ENCODE data around the gene RPL13A. TPM values are rescaled to one million over a fixed set of nuclear protein-coding genes. Genes with fewer than 3 reads are reported as not detected.
"Not testable (repeated sequence)": the region's sequence is repeated elsewhere in the genome, so short reads cannot be mapped to it uniquely, and the experiment has no call there.

Gene RPL13A
- total RNA-seq, 4 donors from 2014 or later, result 1,462 to 5,863 (median 3,544) TPM

GRCh38 chr19:49455773-49456172, 31.6 kb upstream of the RPL13A start:
- Histone ChIP-seq H3K36me3 (no peaks in the 10 kb centered on the region), H3K4me3 (no peak overlapping the region), H3K9me3 (no peaks in the 10 kb centered on the region), H3K27me3 (no peaks in the 10 kb centered on the region), H3K4me1 (peaks cover 2 to 5% of the 10 kb centered on the region in 2 donors), H3K27ac (peak overlapping the region; percentile 74 to 99)
- intact Hi-C loops (cut with DNase I; ENCODE audit: low total_unique reads), result no loop called here
- DNase-seq, result no peak
- no peak for TF ChIP-seq POLR2A (IDR thresholded peaks at IDR 0.05)
- no peak for TF ChIP-seq CTCF (IDR thresholded peaks at IDR 0.05)

- intact Hi-C loops (cut with DNase I; ENCODE audit: low total_unique reads), result no loop called here
- H3K4me3 ChIP-seq, result no peak overlapping the region
- DNase-seq, result no peak
- TF ChIP-seq POLR2A (IDR thresholded peaks at IDR 0.05) (no peak), CTCF (IDR thresholded peaks at IDR 0.05) (no peak)
- no peaks in the 10 kb centered on the region for H3K9me3 ChIP-seq
- H3K4me1 ChIP-seq, result peaks cover 2 to 5% of the 10 kb centered on the region in 2 donors
- no peaks in the 10 kb centered on the region for H3K36me3 ChIP-seq
- H3K27me3 ChIP-seq, result no peaks in the 10 kb centered on the region
- H3K27ac ChIP-seq, result peak overlapping the region; percentile 74 to 99
These were observed 31.1 kb upstream of the RPL13A start for GRCh38 chr19:49456326-49456725.

GRCh38 chr19:49458567-49458903, 28.9 kb upstream of the RPL13A start:
- no peak overlapping the region for H3K4me3 ChIP-seq
- no peaks in the 10 kb centered on the region for H3K27me3 ChIP-seq
- H3K9me3 ChIP-seq, result no peaks in the 10 kb centered on the region
- H3K4me1 ChIP-seq, result peaks cover 2 to 5% of the 10 kb centered on the region in 2 donors
- no peak for TF ChIP-seq CTCF (IDR thresholded peaks at IDR 0.05)
- H3K36me3 ChIP-seq, result no peaks in the 10 kb centered on the region
- peak overlapping the region; percentile 41 to 99 for H3K27ac ChIP-seq
- intact Hi-C loops (cut with DNase I; ENCODE audit: low total_unique reads), result no loop called here
- DNase-seq, result no peak

GRCh38 chr19:49459388-49459787, 28.0 kb upstream of the RPL13A start:
- no peak for DNase-seq
- no peaks in the 10 kb centered on the region for H3K27me3 ChIP-seq
- TF ChIP-seq CTCF (IDR thresholded peaks at IDR 0.05) (no peak), POLR2A (IDR thresholded peaks at IDR 0.05) (no peak)
- H3K27ac ChIP-seq, result no peak overlapping the region
- H3K4me1 ChIP-seq, result peaks cover under 1 to 2% of the 10 kb centered on the region in 2 donors
- no peaks in the 10 kb centered on the region for H3K36me3 ChIP-seq
- H3K9me3 ChIP-seq, result no peaks in the 10 kb centered on the region
- H3K4me3 ChIP-seq, result no peak overlapping the region
- intact Hi-C loops (cut with DNase I; ENCODE audit: low total_unique reads), result no loop called here

GRCh38 chr19:49461130-49461529, 26.3 kb upstream of the RPL13A start:
- H3K27me3 ChIP-seq; intact Hi-C loops (cut with DNase I; ENCODE audit: low total_unique reads); H3K36me3 ChIP-seq; H3K27ac ChIP-seq; H3K4me1 ChIP-seq; DNase-seq; H3K9me3 ChIP-seq; H3K4me3 ChIP-seq: not testable (repeated sequence)

- H3K27ac ChIP-seq, result no peak overlapping the region
- no peaks in the 10 kb centered on the region for H3K27me3 ChIP-seq
- no peaks in the 10 kb centered on the region for H3K36me3 ChIP-seq
- H3K4me3 ChIP-seq, result no peak overlapping the region
- H3K4me1 ChIP-seq, result peaks cover 0 to 2% of the 10 kb centered on the region in 2 donors
- H3K9me3 ChIP-seq, result no peaks in the 10 kb centered on the region
- DNase-seq, result no peak
- no peak for TF ChIP-seq POLR2A (IDR thresholded peaks at IDR 0.05)
- TF ChIP-seq CTCF (IDR thresholded peaks at IDR 0.05), result no peak
- intact Hi-C loops (cut with DNase I; ENCODE audit: low total_unique reads), result no loop called here
These were observed 25.8 kb upstream of the RPL13A start for GRCh38 chr19:49461656-49462055.

All from uterus (tissue), 4 donors.